Breast epithelium (tissue), 3 donors: ENCODE data around the gene TRPC4AP.

Experiments
- CTCF ChIP-seq, 3 donors: fragments of 450-650 bp; IDR thresholded peaks; one replicate each; pipeline ENCODE4 v1.5.1; 2016 to 2017; ENCODE audit warnings: antibody characterized with exemption in 3 of 3, mild to moderate bottlenecking in 3 of 3, moderate library complexity in 3 of 3
- POLR2AphosphoS5 ChIP-seq, 3 donors: sonication (generic); formaldehyde crosslinking; IDR thresholded peaks; one replicate each; pipeline ENCODE4 v1.6.1; 2017; ENCODE audit warnings: antibody characterized with exemption in 3 of 3

- no peak for TF ChIP-seq CTCF (IDR thresholded peaks at IDR 0.05)
- TF ChIP-seq POLR2AphosphoS5 (IDR thresholded peaks at IDR 0.05): no peak
These were observed 92.2 kb downstream of the TRPC4AP start for GRCh38 chr20:35000311-35000921.
